Neutrophil (primary cell): ENCODE results near the gene EIF5.

Experiments used
- H3K27ac ChIP-seq: fragments of 200-600 bp; sonication (generic); 2 replicates; pipeline ENCODE4 v1.5.1; 2016; ENCODE audit warnings: mild to moderate bottlenecking, moderate library complexity
- H3K27me3 ChIP-seq: fragments of 200-600 bp; sonication (generic); 2 replicates; pipeline ENCODE4 v1.6.0; 2016; ENCODE audit warnings: mild to moderate bottlenecking
- H3K36me3 ChIP-seq: fragments of 200-600 bp; sonication (generic); 2 replicates; pipeline ENCODE4 v1.5.1; 2017
- H3K4me1 ChIP-seq, 2 experiments: fragments of 200-600 bp in 1 of 2; sonication (generic) in 1 of 2; 1 replicate in 1 of 2; 2 replicates in 1 of 2; pipeline versions ENCODE4 v1.5.1 to v1.6.1; 2013 to 2016; ENCODE audit warnings: low read depth in 1 of 2, low read length in 1 of 2, mild to moderate bottlenecking in 1 of 2, moderate library complexity in 1 of 2; ENCODE audit not compliant: control insufficient read depth in 1 of 2, insufficient read depth in 1 of 2
- H3K4me3 ChIP-seq, 2 experiments: fragments of 200-600 bp in 1 of 2; sonication (generic) in 1 of 2; 1 replicate in 1 of 2; 2 replicates in 1 of 2; pipeline ENCODE4 v1.5.1; 2013 to 2016; ENCODE audit warnings: low read depth in 1 of 2, low read length in 1 of 2, mild to moderate bottlenecking in 1 of 2, moderate library complexity in 1 of 2
- H3K9me3 ChIP-seq: fragments of 200-600 bp; sonication (generic); 2 replicates; pipeline ENCODE4 v1.5.1; 2016
- CTCF ChIP-seq: fragments of 200-600 bp; sonication (generic); IDR thresholded peaks from 2 replicates; pipeline ENCODE4 v1.5.1; 2016; ENCODE audit warnings: antibody characterized with exemption

The EIF5 gene

DNA sequence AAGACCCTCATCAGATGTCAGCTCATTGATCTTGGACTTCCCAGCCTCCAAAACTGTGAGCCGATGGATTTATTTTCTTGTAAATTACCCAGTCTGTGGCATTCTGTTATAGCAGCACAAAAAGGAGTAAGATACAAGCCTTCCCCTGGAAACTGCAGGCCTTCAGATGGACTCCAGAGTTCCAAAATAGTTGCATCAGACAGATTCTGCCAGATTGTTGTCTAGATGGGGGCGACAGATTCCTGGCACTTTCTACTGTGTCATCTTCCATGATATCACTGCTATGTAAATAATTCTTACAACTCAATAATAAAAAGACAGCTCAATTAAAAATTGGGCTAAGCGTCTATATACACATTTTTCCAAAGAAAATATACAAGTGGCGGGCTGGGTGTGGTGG is 34.0 kb downstream of the EIF5 start:
- H3K27ac ChIP-seq, result no peak overlapping the region
- TF ChIP-seq CTCF, result no peak
- peaks cover under 1% of the 10 kb centered on the region for H3K9me3 ChIP-seq
- H3K27me3 ChIP-seq, result no peaks in the 10 kb centered on the region
- H3K4me1 ChIP-seq, result no peaks in the 10 kb centered on the region
- H3K4me3 ChIP-seq, result no peak overlapping the region
- no peaks in the 10 kb centered on the region for H3K36me3 ChIP-seq

GRCh38 chr14:103370087-103370486 is 36.0 kb downstream of the EIF5 start:
- Histone ChIP-seq H3K4me1 (no peaks in the 10 kb centered on the region), H3K9me3 (no peaks in the 10 kb centered on the region), H3K36me3 (no peaks in the 10 kb centered on the region), H3K27ac (no peak overlapping the region), H3K27me3 (no peaks in the 10 kb centered on the region), H3K4me3 (no peak overlapping the region)
- no peak for TF ChIP-seq CTCF

- H3K27ac ChIP-seq, result no peak overlapping the region
- H3K36me3 ChIP-seq, result no peaks in the 10 kb centered on the region
- no peaks in the 10 kb centered on the region for H3K27me3 ChIP-seq
- H3K4me3 ChIP-seq, result no peak overlapping the region
- no peaks in the 10 kb centered on the region for H3K4me1 ChIP-seq
- no peaks in the 10 kb centered on the region for H3K9me3 ChIP-seq
- no peak for TF ChIP-seq CTCF
Measured at GRCh38 chr14:103372017-103372416, 38.0 kb downstream of the EIF5 start.

- Histone ChIP-seq H3K4me1 (no peaks in the 10 kb centered on the region), H3K27me3 (no peaks in the 10 kb centered on the region), H3K27ac (no peak overlapping the region), H3K4me3 (no peak overlapping the region), H3K36me3 (no peaks in the 10 kb centered on the region), H3K9me3 (no peaks in the 10 kb centered on the region)
- no peak for TF ChIP-seq CTCF
Measured at GRCh38 chr14:103372552-103373304, 38.7 kb downstream of the EIF5 start.

- Histone ChIP-seq H3K4me1 (no peaks in the 10 kb centered on the region), H3K27ac (no peak overlapping the region), H3K4me3 (no peak overlapping the region), H3K27me3 (no peaks in the 10 kb centered on the region), H3K9me3 (no peaks in the 10 kb centered on the region), H3K36me3 (no peaks in the 10 kb centered on the region)
- TF ChIP-seq CTCF, result no peak
Measured at GRCh38 chr14:103374121-103374520, 40.1 kb downstream of the EIF5 start.
